Fibroblast of mammary gland (primary cell): ENCODE measurements around the gene ZNF318.

ENCODE experiments used
- DNase-seq: peaks from one replicate; pipeline ENCODE4 v3.0.0-alpha.2; 2010; ENCODE audit warnings: low read depth
- H3K4me3 ChIP-seq: 2 replicates; pipeline ENCODE4 v1.5.1; 2011; ENCODE audit warnings: low read depth, mild to moderate bottlenecking, low read length, moderate library complexity; ENCODE audit not compliant: control insufficient read depth
- CTCF ChIP-seq: conservative IDR thresholded peaks from 2 replicates; pipeline ENCODE4 v1.5.1; 2011; ENCODE audit warnings: low read depth, low read length, inconsistent platforms; ENCODE audit not compliant: control insufficient read depth, insufficient read depth

ZNF318 gene

GRCh38 chr6:43293698-43294097 lies 75.7 kb downstream of the ZNF318 start:
- no peak for TF ChIP-seq CTCF
- DNase-seq: no peak
- H3K4me3 ChIP-seq: no peak overlapping the region

GRCh38 chr6:43292763-43293318 lies 76.6 kb downstream of the ZNF318 start:
- no peak for DNase-seq
- no peak overlapping the region for H3K4me3 ChIP-seq
- no peak for TF ChIP-seq CTCF

GRCh38 chr6:43292341-43292740 lies 77.1 kb downstream of the ZNF318 start:
- no peak for TF ChIP-seq CTCF
- no peak for DNase-seq
- no peak overlapping the region for H3K4me3 ChIP-seq

- no peak for TF ChIP-seq CTCF
- H3K4me3 ChIP-seq: no peak overlapping the region
- no peak for DNase-seq
Measured at GRCh38 chr6:43291708-43292107, 77.7 kb downstream of the ZNF318 start.

GRCh38 chr6:43290905-43291355 lies 78.5 kb downstream of the ZNF318 start:
- no peak for TF ChIP-seq CTCF
- H3K4me3 ChIP-seq: no peak overlapping the region

GRCh38 chr6:43290339-43290904 lies 79.0 kb downstream of the ZNF318 start:
- no peak overlapping the region for H3K4me3 ChIP-seq
- no peak for DNase-seq
- no peak for TF ChIP-seq CTCF

More at GRCh38 chr6:43290905-43291355, 78.5 kb downstream of the ZNF318 start:
- DNase-seq: no peak
